Calu3 (cell line): ENCODE measurements around the gene COMMD1. TPM values are rescaled to one million over a fixed set of nuclear protein-coding genes. Genes with fewer than 3 reads are reported as not detected.

ENCODE experiments used
- BruUV-seq: library from RNA; stranded (reverse); fragments of 400-500 nt; replicated peaks from 2 replicates; lab custom pipeline; 2021; lab: Mats Ljungman, UMichigan
- CTCF ChIA-PET: fragments of 300-600 bp; sonication (Branson Sonifier 250); formaldehyde crosslinking; loops from one replicate; lab custom pipeline; 2022; ENCODE audit warnings: antibody characterized with exemption; lab: Charles Lee
- DNase-seq: peaks from one replicate; pipeline ENCODE4 v3.0.0; 2022
- H3K27ac Mint-ChIP-seq: one replicate; pipeline ENCODE4 v1.8.0; 2022; ENCODE audit warnings: mixed read lengths; ENCODE audit not compliant: unreplicated experiment
- H3K27me3 Mint-ChIP-seq: one replicate; pipeline ENCODE4 v1.8.0; 2022; ENCODE audit warnings: mixed read lengths; ENCODE audit not compliant: unreplicated experiment
- H3K36me3 Mint-ChIP-seq: one replicate; pipeline ENCODE4 v1.8.0; 2022; ENCODE audit warnings: mild to moderate bottlenecking, moderate library complexity, mixed read lengths; ENCODE audit not compliant: insufficient read depth, unreplicated experiment
- H3K4me1 Mint-ChIP-seq: one replicate; pipeline ENCODE4 v1.8.0; 2022; ENCODE audit warnings: mild to moderate bottlenecking, low read depth, mixed read lengths; ENCODE audit not compliant: unreplicated experiment
- H3K4me3 Mint-ChIP-seq: one replicate; pipeline ENCODE4 v1.8.0; 2022; ENCODE audit warnings: mild to moderate bottlenecking, low read depth, moderate library complexity, mixed read lengths; ENCODE audit not compliant: unreplicated experiment
- H3K9me3 Mint-ChIP-seq: one replicate; pipeline ENCODE4 v1.8.0; 2022; ENCODE audit warnings: low read depth, mixed read lengths; ENCODE audit not compliant: unreplicated experiment
- intact Hi-C: fragments of 100-400 bp; cut with micrococcal nuclease; formaldehyde crosslinking; loops from one replicate; pipeline ENCODE4 v1.10.0; 2022; ENCODE audit not compliant: unreplicated experiment
- total RNA-seq: library from RNA; stranded (reverse); gene quantifications from 2 replicates; pipeline ENCODE4 v1.2.3, GENCODE V29; 2022
- TF ChIP-seq, protein P1 (sequence below): fragments of 200-600 bp; IDR thresholded peaks from one replicate; pipeline ENCODE4 v1.8.0; 2022; ENCODE audit warnings: antibody characterized with exemption; ENCODE audit not compliant: unreplicated experiment

Gene COMMD1
- total RNA-seq, 1 experiment from 2014 or later, result 19.4 TPM

DNA sequence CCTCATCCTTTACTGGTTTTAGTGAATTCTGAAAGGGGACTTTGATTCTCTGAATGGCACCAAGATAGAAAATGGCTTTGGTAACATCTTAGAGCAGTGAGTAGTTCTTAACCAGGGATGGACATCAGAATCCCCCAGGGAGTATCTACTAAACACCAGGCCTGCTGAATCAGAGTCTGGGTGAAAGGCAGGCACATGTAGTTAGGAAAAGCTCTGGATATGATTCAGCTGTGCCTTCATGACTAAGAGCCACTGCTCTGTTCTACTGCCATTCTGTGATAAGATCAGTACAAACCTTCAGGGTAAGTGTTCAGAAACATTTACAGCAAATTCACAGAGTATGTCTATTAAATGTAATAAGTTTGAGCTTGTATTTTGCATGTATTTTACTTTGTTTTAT lies 244.2 kb downstream of the COMMD1 start:
- Mint-ChIP-seq H3K4me3 (no peak overlapping the region), H3K4me1 (peaks cover 7% of the 10 kb centered on the region), H3K9me3 (no peaks in the 10 kb centered on the region), H3K27ac (no peak overlapping the region), H3K27me3 (no peaks in the 10 kb centered on the region), H3K36me3 (no peaks in the 10 kb centered on the region)
- no TSS peak for BruUV-seq
- DNase-seq, result no peak
- intact Hi-C loops, result no loop called here
- CTCF ChIA-PET, result no interaction called here
- TF ChIP-seq, protein P1, sequence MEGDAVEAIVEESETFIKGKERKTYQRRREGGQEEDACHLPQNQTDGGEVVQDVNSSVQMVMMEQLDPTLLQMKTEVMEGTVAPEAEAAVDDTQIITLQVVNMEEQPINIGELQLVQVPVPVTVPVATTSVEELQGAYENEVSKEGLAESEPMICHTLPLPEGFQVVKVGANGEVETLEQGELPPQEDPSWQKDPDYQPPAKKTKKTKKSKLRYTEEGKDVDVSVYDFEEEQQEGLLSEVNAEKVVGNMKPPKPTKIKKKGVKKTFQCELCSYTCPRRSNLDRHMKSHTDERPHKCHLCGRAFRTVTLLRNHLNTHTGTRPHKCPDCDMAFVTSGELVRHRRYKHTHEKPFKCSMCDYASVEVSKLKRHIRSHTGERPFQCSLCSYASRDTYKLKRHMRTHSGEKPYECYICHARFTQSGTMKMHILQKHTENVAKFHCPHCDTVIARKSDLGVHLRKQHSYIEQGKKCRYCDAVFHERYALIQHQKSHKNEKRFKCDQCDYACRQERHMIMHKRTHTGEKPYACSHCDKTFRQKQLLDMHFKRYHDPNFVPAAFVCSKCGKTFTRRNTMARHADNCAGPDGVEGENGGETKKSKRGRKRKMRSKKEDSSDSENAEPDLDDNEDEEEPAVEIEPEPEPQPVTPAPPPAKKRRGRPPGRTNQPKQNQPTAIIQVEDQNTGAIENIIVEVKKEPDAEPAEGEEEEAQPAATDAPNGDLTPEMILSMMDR, result no peak

GRCh38 chr2:62150597-62151305 lies 245.3 kb downstream of the COMMD1 start:
- no peak for DNase-seq
- intact Hi-C loops, result no loop called here

DNA sequence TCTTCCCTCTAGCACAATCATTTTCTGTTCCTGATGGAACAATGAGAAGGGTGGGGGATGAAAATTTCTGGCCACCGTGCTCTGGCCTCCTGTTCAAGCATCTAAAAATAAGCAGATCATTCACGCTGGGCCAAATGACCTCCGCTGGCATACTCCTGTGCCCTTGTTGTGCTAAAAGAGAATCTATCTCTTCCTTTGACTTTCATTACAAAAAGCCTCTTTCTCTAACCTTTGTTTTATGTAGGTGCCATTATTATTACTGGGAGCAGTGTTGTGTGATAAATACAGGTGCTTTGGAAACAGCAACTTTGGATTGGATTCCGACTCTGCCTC lies 245.8 kb downstream of the COMMD1 start:
- H3K4me1 Mint-ChIP-seq, result peaks cover 7% of the 10 kb centered on the region
- no peak for DNase-seq
- CTCF ChIA-PET, result no interaction called here
- no peaks in the 10 kb centered on the region for H3K27me3 Mint-ChIP-seq
- no peak overlapping the region for H3K4me3 Mint-ChIP-seq
- H3K9me3 Mint-ChIP-seq, result no peaks in the 10 kb centered on the region
- no peaks in the 10 kb centered on the region for H3K36me3 Mint-ChIP-seq
- no TSS peak for BruUV-seq
- intact Hi-C loops, result no loop called here
- TF ChIP-seq, protein P1, result no peak
- no peak overlapping the region for H3K27ac Mint-ChIP-seq

More at GRCh38 chr2:62150597-62151305, 245.3 kb downstream of the COMMD1 start:
- TF ChIP-seq, protein P1, result no peak
- H3K9me3 Mint-ChIP-seq, result no peaks in the 10 kb centered on the region
- H3K4me1 Mint-ChIP-seq, result peaks cover 7% of the 10 kb centered on the region
- BruUV-seq, result no TSS peak
- no peaks in the 10 kb centered on the region for H3K36me3 Mint-ChIP-seq
- CTCF ChIA-PET, result no interaction called here
- no peak overlapping the region for H3K27ac Mint-ChIP-seq
- no peak overlapping the region for H3K4me3 Mint-ChIP-seq
- no peaks in the 10 kb centered on the region for H3K27me3 Mint-ChIP-seq

DNA sequence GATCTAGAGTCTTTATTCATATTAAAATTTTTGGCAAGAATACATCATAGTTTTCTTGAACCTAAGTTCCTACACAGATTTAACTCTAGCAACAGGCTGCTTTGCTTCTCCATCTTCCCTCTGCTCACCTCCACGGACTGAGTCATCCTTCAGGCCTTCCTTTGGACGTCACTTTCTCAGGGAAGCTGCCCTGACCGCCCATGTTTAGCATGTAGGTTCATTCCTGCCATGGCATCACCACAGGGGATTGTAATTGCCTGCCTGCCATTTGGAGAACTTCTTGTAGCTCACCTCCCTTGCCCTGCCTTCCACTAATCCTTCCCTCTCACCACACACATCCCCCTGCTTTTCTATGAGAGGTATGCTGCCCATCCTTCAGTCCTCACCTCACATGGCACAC lies 246.5 kb downstream of the COMMD1 start:
- DNase-seq, result peak; percentile 1
- CTCF ChIA-PET, result interaction anchor here (1.2 kb wide), 1 partner anchor 12 kb away, joined by 3 read pairs; no protein-coding TSS in a partner anchor
- Mint-ChIP-seq H3K9me3 (no peaks in the 10 kb centered on the region), H3K4me1 (peaks cover 7% of the 10 kb centered on the region), H3K4me3 (no peak overlapping the region), H3K27me3 (no peaks in the 10 kb centered on the region), H3K36me3 (no peaks in the 10 kb centered on the region), H3K27ac (no peak overlapping the region)
- intact Hi-C loops, result no loop called here
- TF ChIP-seq, protein P1, result no peak
- no TSS peak for BruUV-seq
